GM21576 (cell line): ENCODE measurements around the gene SIK3.
"Not testable (repeated sequence)": the region's sequence is repeated elsewhere in the genome, so short reads cannot be mapped to it uniquely, and the experiment has no call there.

ENCODE experiments used
- ATAC-seq: cut with Tn5 transposase; IDR thresholded peaks from one replicate; pipeline ENCODE4 v1.9.1; 2021; ENCODE audit warnings: mild to moderate bottlenecking, moderate library complexity; ENCODE audit not compliant: unreplicated experiment

SIK3 gene

GRCh38 chr11:117050121-117050520 lies 48.1 kb downstream of the SIK3 start:
- ATAC-seq, result not testable (repeated sequence)

GRCh38 chr11:117046627-117047026 lies 51.6 kb downstream of the SIK3 start:
- ATAC-seq, result not testable (repeated sequence)

- ATAC-seq, result no peak
Observed at GRCh38 chr11:117045956-117046355, 52.3 kb downstream of the SIK3 start.

- no peak for ATAC-seq
Observed at GRCh38 chr11:117045196-117045595, 53.0 kb downstream of the SIK3 start.

- ATAC-seq, result no peak
Observed at GRCh38 chr11:117044287-117045035, 53.8 kb downstream of the SIK3 start.

- ATAC-seq, result no peak
Observed at GRCh38 chr11:117042689-117043088, 55.5 kb downstream of the SIK3 start.

GRCh38 chr11:117039900-117040299 lies 58.3 kb downstream of the SIK3 start:
- ATAC-seq, result no peak

GRCh38 chr11:117039270-117039669 lies 59.0 kb downstream of the SIK3 start:
- no peak for ATAC-seq

- ATAC-seq, result no peak
Observed at GRCh38 chr11:117037975-117038350, 60.3 kb downstream of the SIK3 start.

GRCh38 chr11:117037279-117037974 lies 60.8 kb downstream of the SIK3 start:
- no peak for ATAC-seq

- ATAC-seq, result no peak
Observed at GRCh38 chr11:117034901-117035300, 63.3 kb downstream of the SIK3 start.

- ATAC-seq, result no peak
Observed at GRCh38 chr11:117026593-117027330, 71.5 kb downstream of the SIK3 start.

- ATAC-seq, result not testable (repeated sequence)
Observed at GRCh38 chr11:117023707-117024106, 74.5 kb downstream of the SIK3 start.

- no peak for ATAC-seq
Observed at GRCh38 chr11:117023178-117023577, 75.0 kb downstream of the SIK3 start.

- no peak for ATAC-seq
Observed at GRCh38 chr11:117022526-117022925, 75.7 kb downstream of the SIK3 start.

- ATAC-seq, result no peak
Observed at GRCh38 chr11:117020869-117021564, 77.2 kb downstream of the SIK3 start.

GRCh38 chr11:117020287-117020686 lies 77.9 kb downstream of the SIK3 start:
- ATAC-seq, result no peak

GRCh38 chr11:117019871-117020270 lies 78.4 kb downstream of the SIK3 start:
- ATAC-seq, result no peak

- no peak for ATAC-seq
Observed at GRCh38 chr11:117017456-117017855, 80.8 kb downstream of the SIK3 start.

- no peak for ATAC-seq
Observed at GRCh38 chr11:117016747-117017146, 81.5 kb downstream of the SIK3 start.

- no peak for ATAC-seq
Observed at GRCh38 chr11:117016246-117016645, 82.0 kb downstream of the SIK3 start.
